Ovary (tissue), 3 donors: ENCODE measurements around the gene SMURF1.

ENCODE experiments used
- CTCF ChIP-seq, 3 donors: fragments of 450-650 bp in 2 of 3; fragments of 200-600 bp in 1 of 3; IDR thresholded peaks; one replicate each; pipeline versions ENCODE4 v1.5.1 to v1.8.0; 2016 to 2022; ENCODE audit warnings: antibody characterized with exemption in 3 of 3, mild to moderate bottlenecking in 1 of 3
- POLR2A ChIP-seq: fragments of 450-650 bp; IDR thresholded peaks from one replicate; pipeline ENCODE4 v1.6.1; 2017; ENCODE audit warnings: antibody characterized with exemption, mild to moderate bottlenecking, moderate library complexity
- donor health status: DM: no; HTN: no; CAD: no.

GRCh38 chr7:98995523-98996149 lies 148.3 kb downstream of the SMURF1 start:
- TF ChIP-seq CTCF (IDR thresholded peaks at IDR 0.05) (no peak), POLR2A (no peak)
